OCI-LY7 (cell line): ENCODE measurements around the gene SEMA4D.

Source experiments
- EZH2phosphoT487 ChIP-seq: fragments of 200-600 bp; sonication (generic); IDR thresholded peaks from 2 replicates; pipeline ENCODE4 v1.6.1; 2018; ENCODE audit warnings: low read depth, borderline replicate concordance, mild to moderate bottlenecking, mixed run types, antibody characterized with exemption, low read length, moderate library complexity, mixed read lengths
- TF ChIP-seq, protein P1 (sequence below): fragments of 200-600 bp; sonication (generic); conservative IDR thresholded peaks from 2 replicates; pipeline ENCODE4 v1.5.1; 2014; ENCODE audit warnings: mild to moderate bottlenecking, antibody characterized with exemption, low read length, moderate library complexity, mixed read lengths

DNA sequence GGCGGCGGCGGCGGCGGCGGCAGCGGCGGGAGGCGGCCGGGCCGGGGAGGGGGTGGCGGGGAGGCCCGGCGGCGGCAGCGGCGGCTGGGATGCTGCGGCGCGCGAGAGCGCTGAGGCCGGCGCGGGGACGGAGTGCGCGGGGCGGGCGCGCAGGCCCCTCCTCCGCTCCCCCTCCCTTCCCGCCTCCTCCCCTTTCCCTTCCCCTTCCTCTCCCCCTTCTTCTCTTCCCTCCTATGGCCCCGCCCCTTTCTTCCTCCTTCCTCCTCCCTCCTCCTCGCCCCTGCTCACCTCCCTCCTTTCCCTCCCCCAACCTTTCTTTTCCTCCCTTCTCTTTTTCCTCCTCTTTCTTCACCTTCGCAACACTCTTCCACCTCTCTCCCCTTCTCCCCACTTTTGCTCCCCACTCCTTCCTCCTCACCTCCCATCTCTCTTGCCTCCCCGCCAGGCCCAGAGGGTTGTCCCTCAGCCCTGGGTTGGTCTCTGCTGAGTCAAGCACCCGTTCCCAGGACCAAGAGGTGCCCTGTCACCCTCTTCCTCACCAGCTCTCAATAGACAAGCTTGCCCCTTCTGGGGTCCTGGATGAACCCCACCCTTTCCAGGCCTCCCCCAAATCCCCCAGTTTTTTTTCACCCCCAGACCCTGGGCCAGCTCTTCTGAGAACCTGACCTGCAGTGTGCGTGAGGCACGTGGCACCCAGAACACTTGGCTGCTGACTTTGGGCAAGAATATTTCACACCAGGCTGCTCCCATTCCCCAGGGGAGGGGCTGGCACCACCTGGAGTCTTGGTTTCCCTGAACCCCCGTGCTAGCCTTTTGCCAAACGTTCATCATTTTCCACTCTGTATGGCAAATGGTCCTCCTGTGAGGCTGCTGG is at the start of gene SEMA4D:
- TF ChIP-seq, protein P1, sequence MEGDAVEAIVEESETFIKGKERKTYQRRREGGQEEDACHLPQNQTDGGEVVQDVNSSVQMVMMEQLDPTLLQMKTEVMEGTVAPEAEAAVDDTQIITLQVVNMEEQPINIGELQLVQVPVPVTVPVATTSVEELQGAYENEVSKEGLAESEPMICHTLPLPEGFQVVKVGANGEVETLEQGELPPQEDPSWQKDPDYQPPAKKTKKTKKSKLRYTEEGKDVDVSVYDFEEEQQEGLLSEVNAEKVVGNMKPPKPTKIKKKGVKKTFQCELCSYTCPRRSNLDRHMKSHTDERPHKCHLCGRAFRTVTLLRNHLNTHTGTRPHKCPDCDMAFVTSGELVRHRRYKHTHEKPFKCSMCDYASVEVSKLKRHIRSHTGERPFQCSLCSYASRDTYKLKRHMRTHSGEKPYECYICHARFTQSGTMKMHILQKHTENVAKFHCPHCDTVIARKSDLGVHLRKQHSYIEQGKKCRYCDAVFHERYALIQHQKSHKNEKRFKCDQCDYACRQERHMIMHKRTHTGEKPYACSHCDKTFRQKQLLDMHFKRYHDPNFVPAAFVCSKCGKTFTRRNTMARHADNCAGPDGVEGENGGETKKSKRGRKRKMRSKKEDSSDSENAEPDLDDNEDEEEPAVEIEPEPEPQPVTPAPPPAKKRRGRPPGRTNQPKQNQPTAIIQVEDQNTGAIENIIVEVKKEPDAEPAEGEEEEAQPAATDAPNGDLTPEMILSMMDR: no peak
- no peak for TF ChIP-seq EZH2phosphoT487
